Trophoblast cell (in vitro differentiated cells and primary cell): ENCODE data around the gene SLN.

Experiments used
- DNase-seq, 2 donors: peaks; one replicate each; pipeline ENCODE4 v3.0.0-alpha.2; 2016
- H2AFZ ChIP-seq: 2 replicates; pipeline ENCODE4 v1.6.1; 2013; ENCODE audit warnings: low read length, moderate library complexity, mild to moderate bottlenecking; ENCODE audit not compliant: insufficient read depth, poor library complexity
- H2AK5ac ChIP-seq: 2 replicates; pipeline ENCODE4 v1.6.1; 2013; ENCODE audit warnings: mild to moderate bottlenecking, low read length
- H2BK120ac ChIP-seq: 2 replicates; pipeline ENCODE4 v1.6.1; 2013; ENCODE audit warnings: low read length, mild to moderate bottlenecking, moderate library complexity; ENCODE audit not compliant: insufficient read depth, poor library complexity
- H2BK12ac ChIP-seq: 2 replicates; pipeline ENCODE4 v1.6.1; 2013; ENCODE audit warnings: mild to moderate bottlenecking, low read length, moderate library complexity
- H2BK5ac ChIP-seq: 2 replicates; pipeline ENCODE4 v1.6.1; 2013; ENCODE audit warnings: low read length, low read depth, moderate library complexity, mild to moderate bottlenecking; ENCODE audit not compliant: poor library complexity
- H3K14ac ChIP-seq: 2 replicates; pipeline ENCODE4 v1.6.1; 2013; ENCODE audit warnings: mild to moderate bottlenecking, low read length
- H3K18ac ChIP-seq: 2 replicates; pipeline ENCODE4 v1.6.1; 2013; ENCODE audit warnings: mild to moderate bottlenecking, low read length
- H3K23ac ChIP-seq: 2 replicates; pipeline ENCODE4 v1.6.1; 2013; ENCODE audit warnings: low read length
- H3K27ac ChIP-seq: 2 replicates; pipeline ENCODE4 v1.5.1; 2013; ENCODE audit warnings: low read depth, mild to moderate bottlenecking, inconsistent platforms, low read length, moderate library complexity
- H3K27me3 ChIP-seq: 2 replicates; pipeline ENCODE4 v1.6.1; 2013; ENCODE audit warnings: inconsistent platforms, mild to moderate bottlenecking, low read length, moderate library complexity; ENCODE audit not compliant: insufficient read depth
- H3K36me3 ChIP-seq, 2 experiments: 1 replicate in 1 of 2; 2 replicates in 1 of 2; pipeline ENCODE4 v1.6.1; 2013; ENCODE audit warnings: low read length in 2 of 2, mild to moderate bottlenecking in 2 of 2, moderate library complexity in 1 of 2; ENCODE audit not compliant: insufficient read depth in 2 of 2, control insufficient read depth in 1 of 2
- H3K4ac ChIP-seq: 2 replicates; pipeline ENCODE4 v1.6.1; 2013; ENCODE audit warnings: low read depth, mild to moderate bottlenecking, low read length, moderate library complexity
- H3K4me1 ChIP-seq, 2 experiments: 1 replicate in 1 of 2; 2 replicates in 1 of 2; pipeline ENCODE4 v1.6.1; 2013; ENCODE audit warnings: low read length in 2 of 2, mild to moderate bottlenecking in 2 of 2, moderate library complexity in 1 of 2; ENCODE audit not compliant: insufficient read depth in 2 of 2, control insufficient read depth in 1 of 2
- H3K4me2 ChIP-seq: 2 replicates; pipeline ENCODE4 v1.6.1; 2013; ENCODE audit warnings: inconsistent platforms, mild to moderate bottlenecking, low read length, moderate library complexity
- H3K4me3 ChIP-seq: 2 replicates; pipeline ENCODE4 v1.5.1; 2013; ENCODE audit warnings: mild to moderate bottlenecking, low read depth, low read length, inconsistent platforms
- H3K79me1 ChIP-seq: one replicate; pipeline ENCODE4 v1.6.1; 2013; ENCODE audit warnings: low read length
- H3K79me2 ChIP-seq: 2 replicates; pipeline ENCODE4 v1.6.1; 2013; ENCODE audit warnings: low read length, mild to moderate bottlenecking; ENCODE audit not compliant: control insufficient read depth, insufficient read depth, poor library complexity
- H3K9ac ChIP-seq: 2 replicates; pipeline ENCODE4 v1.6.1; 2013; ENCODE audit warnings: mild to moderate bottlenecking, low read length
- H3K9me3 ChIP-seq: 2 replicates; pipeline ENCODE4 v1.6.1; 2013; ENCODE audit warnings: low read depth, mild to moderate bottlenecking, control low read depth, inconsistent platforms, low read length; ENCODE audit not compliant: insufficient read depth
- H4K12ac ChIP-seq: 2 replicates; pipeline ENCODE4 v1.6.1; 2013; ENCODE audit warnings: low read depth, mild to moderate bottlenecking, low read length, moderate library complexity
- H4K8ac ChIP-seq: 2 replicates; pipeline ENCODE4 v1.6.1; 2013; ENCODE audit warnings: low read depth, mild to moderate bottlenecking, low read length, moderate library complexity
- H4K91ac ChIP-seq: one replicate; pipeline ENCODE4 v1.6.1; 2013; ENCODE audit warnings: low read depth, mild to moderate bottlenecking, low read length, moderate library complexity
- WGBS: extraction: QIAGEN DNeasy Blood & Tissue Kit; methylation state at CpG from one replicate; pipeline ENCODE4 v1.1.7; 2013; ENCODE audit warnings: missing lambda C conversion rate; ENCODE audit not compliant: insufficient read length, insufficient coverage; ENCODE audit errors: extremely low coverage; 5-methylcytosine and 5-hydroxymethylcytosine counted together

Gene SLN

DNA sequence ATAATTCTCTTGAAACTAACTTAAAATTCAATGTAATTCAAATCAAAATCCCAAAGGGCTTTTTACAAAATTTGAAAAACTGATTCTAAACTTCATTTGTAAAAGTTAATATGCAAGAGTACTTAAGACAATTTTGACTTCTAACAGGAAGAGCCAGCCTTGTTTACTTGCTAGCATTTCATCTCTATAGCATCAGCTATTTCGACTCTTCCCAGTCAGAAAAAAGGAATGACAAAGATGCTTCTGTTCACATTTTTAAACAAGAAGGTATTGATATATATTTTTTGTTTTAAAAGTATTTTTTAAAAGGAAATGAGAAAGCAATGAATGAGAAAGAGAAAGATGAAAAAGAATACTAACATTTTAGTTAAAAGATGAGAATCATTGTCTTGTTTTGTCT, 16.4 kb downstream of the SLN start:
- H2BK12ac ChIP-seq = no peak overlapping the region
- no peak overlapping the region for H3K23ac ChIP-seq

DNA sequence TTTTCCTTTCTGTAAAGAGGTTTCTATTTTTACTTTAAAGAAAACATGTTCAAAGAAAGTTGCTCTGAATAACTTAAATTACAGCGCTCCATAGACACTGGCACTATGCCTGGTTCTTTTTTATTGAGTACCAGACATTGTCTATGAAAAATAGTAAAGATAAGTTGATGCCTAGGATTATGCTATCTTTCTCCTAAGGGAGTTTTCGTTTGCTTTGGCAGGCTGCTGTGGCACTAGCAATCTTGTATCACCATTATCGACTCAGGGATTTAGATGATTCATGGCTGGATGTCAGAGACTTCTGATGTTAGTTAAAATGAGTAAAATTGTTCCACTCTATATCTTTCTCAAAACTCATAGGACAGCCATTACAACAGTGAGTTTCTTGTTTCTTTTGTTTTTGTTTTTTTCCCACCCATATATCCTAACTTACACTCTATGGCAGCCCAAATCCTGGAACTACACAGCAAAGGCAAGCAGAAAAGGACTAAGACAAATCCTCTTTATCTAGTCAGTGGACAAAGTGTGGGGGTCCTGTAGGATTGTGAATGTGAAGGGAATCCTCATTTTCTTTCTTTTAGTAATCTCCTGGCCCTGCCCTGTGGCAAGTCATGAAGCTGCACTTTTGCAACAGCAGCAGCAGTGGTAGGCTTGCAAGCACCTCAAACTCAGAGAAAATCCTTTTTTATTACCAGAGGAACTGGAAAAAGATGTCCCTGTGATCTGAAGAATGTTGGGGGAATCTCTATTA, 20.7 kb downstream of the SLN start:
- H2BK12ac ChIP-seq = no peak overlapping the region
- no CpG with 5 or more reads among the region's 3 CpGs for WGBS

More for the DNA sequence above, 16.4 kb downstream of the SLN start:
- WGBS = no CpG with 5 or more reads among the region's 1 CpG
- Histone ChIP-seq H3K4me2 (no peak overlapping the region), H3K27me3 (no peaks in the 10 kb centered on the region), H3K79me1 (peaks cover 14% of the 10 kb centered on the region), H3K9ac (no peak overlapping the region), H3K27ac (no peak overlapping the region), H3K4me1 (peaks cover 3 to 10% of the 10 kb centered on the region in 2 experiments), H4K8ac (no peak overlapping the region), H4K91ac (no peak overlapping the region), H3K4me3 (no peak overlapping the region), H3K9me3 (no peaks in the 10 kb centered on the region), H3K18ac (no peak overlapping the region), H2BK120ac (no peak overlapping the region), H2AFZ (no peak overlapping the region), H3K14ac (no peak overlapping the region), H2BK5ac (no peak overlapping the region), H3K36me3 (no peaks in the 10 kb centered on the region), H2AK5ac (no peak overlapping the region), H3K79me2 (no peaks in the 10 kb centered on the region), H3K4ac (no peak overlapping the region), H4K12ac (no peak overlapping the region)
- peak in 1 of 2 donors; percentile 70 for DNase-seq

DNA sequence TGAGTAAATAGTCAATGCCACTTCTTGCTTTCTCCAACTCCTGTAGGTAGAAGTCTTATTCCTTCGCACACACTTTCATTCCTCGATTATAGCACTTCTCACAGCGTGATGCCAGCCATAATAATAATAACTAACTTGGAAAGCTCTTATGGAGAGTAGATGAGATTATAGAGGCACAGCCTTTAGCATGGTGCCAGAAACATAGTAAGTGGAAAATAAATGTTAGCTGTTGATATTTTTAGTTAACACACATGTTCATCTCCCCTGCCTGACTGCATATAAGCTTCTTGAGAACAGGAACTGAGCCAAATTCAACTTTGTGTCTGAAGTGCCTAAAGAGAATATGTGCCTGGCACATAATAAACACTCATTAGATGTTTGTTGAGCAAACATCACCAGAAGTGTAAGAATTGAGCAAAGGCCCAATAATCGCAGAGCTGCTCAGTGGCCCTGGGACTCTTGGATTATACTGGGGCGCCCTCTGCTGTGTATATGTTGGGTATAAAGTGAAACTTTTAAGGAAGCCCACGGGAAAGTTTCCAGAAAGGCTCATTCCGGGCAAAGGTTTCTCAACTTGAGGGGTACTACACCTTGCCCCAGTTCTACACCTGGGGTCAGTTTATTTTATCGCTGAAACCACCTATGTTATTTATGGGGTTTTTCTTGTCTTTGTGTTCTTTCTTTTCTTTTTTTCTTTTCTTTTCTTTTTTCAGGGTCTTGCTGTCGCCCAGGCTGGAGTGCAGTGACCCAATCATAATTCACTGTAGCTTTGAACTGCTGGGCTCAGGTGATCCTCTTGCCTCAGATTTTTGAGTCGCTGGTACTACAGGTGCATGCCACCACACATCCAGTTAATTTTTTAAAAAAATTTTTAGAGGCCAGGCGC, 22.3 kb downstream of the SLN start:
- Histone ChIP-seq H3K4me1 (no peaks in the 10 kb centered on the region), H4K8ac (no peak overlapping the region), H3K27ac (no peak overlapping the region), H3K79me1 (no peaks in the 10 kb centered on the region), H3K9ac (no peak overlapping the region), H2BK12ac (no peak overlapping the region), H3K79me2 (no peaks in the 10 kb centered on the region), H2BK120ac (no peak overlapping the region), H3K27me3 (no peaks in the 10 kb centered on the region), H3K18ac (no peak overlapping the region), H4K91ac (no peak overlapping the region), H3K4ac (no peak overlapping the region), H4K12ac (no peak overlapping the region), H3K4me3 (no peak overlapping the region), H2BK5ac (no peak overlapping the region), H2AFZ (no peak overlapping the region), H3K14ac (no peak overlapping the region), H3K9me3 (no peaks in the 10 kb centered on the region), H2AK5ac (no peak overlapping the region), H3K4me2 (no peak overlapping the region), H3K23ac (no peak overlapping the region), H3K36me3 (no peaks in the 10 kb centered on the region)
- peak; percentile 61 to 75 for DNase-seq
- WGBS = no CpG with 5 or more reads among the region's 11 CpGs

More for the DNA sequence above, 20.7 kb downstream of the SLN start:
- no peak overlapping the region for H2BK5ac ChIP-seq
- H2AFZ ChIP-seq = no peak overlapping the region
- H3K27me3 ChIP-seq = no peaks in the 10 kb centered on the region
- no peaks in the 10 kb centered on the region for H3K4me1 ChIP-seq
- no peak overlapping the region for H2BK120ac ChIP-seq
- H3K9me3 ChIP-seq = no peaks in the 10 kb centered on the region
- no peak overlapping the region for H3K27ac ChIP-seq
- H3K4me2 ChIP-seq = no peak overlapping the region
- H3K79me1 ChIP-seq = no peaks in the 10 kb centered on the region
- no peak overlapping the region for H3K23ac ChIP-seq
- no peak overlapping the region for H3K4me3 ChIP-seq
- no peak for DNase-seq
- no peaks in the 10 kb centered on the region for H3K36me3 ChIP-seq
- no peak overlapping the region for H3K4ac ChIP-seq
- H3K14ac ChIP-seq = no peak overlapping the region
- H3K79me2 ChIP-seq = no peaks in the 10 kb centered on the region
- H3K18ac ChIP-seq = no peak overlapping the region
- H4K8ac ChIP-seq = no peak overlapping the region
- no peak overlapping the region for H4K12ac ChIP-seq
- H4K91ac ChIP-seq = no peak overlapping the region
- no peak overlapping the region for H3K9ac ChIP-seq
- H2AK5ac ChIP-seq = no peak overlapping the region

DNA sequence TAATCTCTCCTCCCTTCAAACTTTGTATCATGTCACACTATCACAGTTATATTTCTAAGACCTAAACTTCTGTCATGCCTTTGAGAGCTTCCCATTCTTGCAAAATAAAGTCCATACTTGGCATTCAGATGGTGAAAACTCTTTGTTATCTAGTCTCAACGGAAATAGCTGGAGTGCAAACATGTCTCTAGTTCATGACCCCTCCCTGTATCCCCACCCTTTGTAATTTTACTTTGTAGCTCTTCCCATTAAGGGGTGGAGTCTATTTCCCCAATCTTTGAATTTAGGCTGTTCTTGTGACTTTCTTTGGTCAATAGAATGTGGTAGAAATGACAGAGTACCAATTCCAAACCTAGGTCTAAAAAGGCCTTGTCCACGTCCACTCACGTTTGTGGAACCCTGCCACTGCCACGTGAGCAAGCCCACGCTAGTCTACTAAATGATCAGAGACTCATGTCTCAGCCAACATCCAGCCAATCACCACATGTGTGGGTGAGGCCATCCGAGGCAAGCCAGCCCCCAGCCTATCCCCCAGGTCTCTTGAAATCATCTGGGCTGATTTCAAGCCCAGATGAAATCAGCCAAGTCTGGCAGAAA, 23.4 kb downstream of the SLN start:
- no peak overlapping the region for H3K27ac ChIP-seq
- WGBS = no CpG with 5 or more reads among the region's 6 CpGs
- H3K23ac ChIP-seq = no peak overlapping the region

More for the DNA sequence above, 23.4 kb downstream of the SLN start:
- Histone ChIP-seq H3K27me3 (no peaks in the 10 kb centered on the region), H4K91ac (no peak overlapping the region), H3K4ac (no peak overlapping the region), H3K79me1 (no peaks in the 10 kb centered on the region), H2AFZ (no peak overlapping the region), H4K8ac (no peak overlapping the region), H4K12ac (no peak overlapping the region), H3K4me2 (no peak overlapping the region), H3K79me2 (no peaks in the 10 kb centered on the region), H3K14ac (no peak overlapping the region), H3K4me3 (no peak overlapping the region), H2BK12ac (no peak overlapping the region), H2BK5ac (no peak overlapping the region), H3K9ac (no peak overlapping the region), H3K4me1 (no peaks in the 10 kb centered on the region), H3K36me3 (no peaks in the 10 kb centered on the region), H2BK120ac (no peak overlapping the region), H3K18ac (no peak overlapping the region), H2AK5ac (no peak overlapping the region), H3K9me3 (no peaks in the 10 kb centered on the region)
- DNase-seq = no peak
